ENCODE measurements around the gene BLZF1. TPM values are rescaled to one million over a fixed set of nuclear protein-coding genes. Genes with fewer than 3 reads are reported as not detected.
A peak's percentile ranks its signal among the peaks of the same experiment; 100 is the strongest.
"Not testable (repeated sequence)": the region's sequence is repeated elsewhere in the genome, so short reads cannot be mapped to it uniquely, and the experiment has no call there.

The BLZF1 gene
- total and polyA plus RNA-seq, 5 donors from 2014 or later, result 15.1 to 24.4 (median 17.3) TPM

- no peak overlapping the region for H3K4me3 ChIP-seq (ENCODE audit: low read depth, low read length)
- Mint-ChIP-seq H3K27me3 (no peaks in the 10 kb centered on the region), H3K27ac (no peak overlapping the region), H3K36me3 (peaks cover 17% of the 10 kb centered on the region), H3K9me3 (peaks cover 0 to 16% (median 8%) of the 10 kb centered on the region in 7 donors), H3K4me3 (no peak overlapping the region), H3K4me1 (peaks cover 3 to 10% (median 8%) of the 10 kb centered on the region in 4 donors)
- H3K36me3 ChIP-seq (ENCODE audit: control insufficient read depth, insufficient read depth, low read length), result no peaks in the 10 kb centered on the region
- DNase-seq (no peak), ATAC-seq (ENCODE audit: low read depth in 2 of 2) (no peak)
- peaks cover 0 to 12% of the 10 kb centered on the region in 2 experiments for H3K9me3 ChIP-seq (ENCODE audit: control insufficient read depth in 2 of 2, low read length in 2 of 2)
- H3K27me3 ChIP-seq (ENCODE audit: control insufficient read depth, insufficient read depth, low read length), result no peaks in the 10 kb centered on the region
- no peak overlapping the region for H3K27ac ChIP-seq (ENCODE audit: insufficient read depth, low read length, poor library complexity, severe bottlenecking)
- peaks cover 4% of the 10 kb centered on the region for H3K4me1 ChIP-seq (ENCODE audit: control insufficient read depth, insufficient read depth, low read length, poor library complexity, severe bottlenecking)
Measured at GRCh38 chr1:169327875-169328274, 40.1 kb upstream of the BLZF1 start.

- Mint-ChIP-seq H3K4me1 (peaks cover 11 to 21% (median 13%) of the 10 kb centered on the region in 4 donors), H3K36me3 (peaks cover 14% of the 10 kb centered on the region), H3K4me3 (no peak overlapping the region), H3K27me3 (no peaks in the 10 kb centered on the region), H3K27ac (no peak overlapping the region), H3K9me3 (peaks cover 0 to 16% (median 8%) of the 10 kb centered on the region in 7 donors)
- no peaks in the 10 kb centered on the region for H3K36me3 ChIP-seq (ENCODE audit: control insufficient read depth, insufficient read depth, low read length)
- no peak overlapping the region for H3K4me3 ChIP-seq (ENCODE audit: low read depth, low read length)
- peaks cover 4% of the 10 kb centered on the region for H3K4me1 ChIP-seq (ENCODE audit: control insufficient read depth, insufficient read depth, low read length, poor library complexity, severe bottlenecking)
- H3K27me3 ChIP-seq (ENCODE audit: control insufficient read depth, insufficient read depth, low read length), result no peaks in the 10 kb centered on the region
- no peak overlapping the region for H3K27ac ChIP-seq (ENCODE audit: insufficient read depth, low read length, poor library complexity, severe bottlenecking)
- DNase-seq (no peak), ATAC-seq (ENCODE audit: low read depth in 2 of 2) (no peak)
- peaks cover 0 to 12% of the 10 kb centered on the region in 2 experiments for H3K9me3 ChIP-seq (ENCODE audit: control insufficient read depth in 2 of 2, low read length in 2 of 2)
Measured at GRCh38 chr1:169329383-169329782, 38.6 kb upstream of the BLZF1 start.

GRCh38 chr1:169330927-169331326, 37.1 kb upstream of the BLZF1 start:
- no peak overlapping the region for H3K4me3 ChIP-seq (ENCODE audit: low read depth, low read length)
- H3K9me3 ChIP-seq (ENCODE audit: control insufficient read depth in 2 of 2, low read length in 2 of 2), result peaks cover 0 to 12% of the 10 kb centered on the region in 2 experiments
- peaks cover 4% of the 10 kb centered on the region for H3K4me1 ChIP-seq (ENCODE audit: control insufficient read depth, insufficient read depth, low read length, poor library complexity, severe bottlenecking)
- DNase-seq (no peak), ATAC-seq (ENCODE audit: low read depth in 2 of 2) (no peak)
- no peak overlapping the region for H3K4me3 Mint-ChIP-seq
- H3K4me1 Mint-ChIP-seq, result peaks cover 11 to 20% (median 16%) of the 10 kb centered on the region in 4 donors
- H3K27ac Mint-ChIP-seq, result no peak overlapping the region
- no peaks in the 10 kb centered on the region for H3K27me3 Mint-ChIP-seq
- H3K9me3 Mint-ChIP-seq, result peaks cover 0 to 16% (median 8%) of the 10 kb centered on the region in 7 donors
- H3K36me3 Mint-ChIP-seq, result peaks cover 20% of the 10 kb centered on the region
- H3K36me3 ChIP-seq (ENCODE audit: control insufficient read depth, insufficient read depth, low read length), result no peaks in the 10 kb centered on the region
- no peaks in the 10 kb centered on the region for H3K27me3 ChIP-seq (ENCODE audit: control insufficient read depth, insufficient read depth, low read length)
- H3K27ac ChIP-seq (ENCODE audit: insufficient read depth, low read length, poor library complexity, severe bottlenecking), result no peak overlapping the region

GRCh38 chr1:169334727-169335126, 33.3 kb upstream of the BLZF1 start:
- not testable (repeated sequence) for H3K4me1 ChIP-seq (ENCODE audit: control insufficient read depth, insufficient read depth, low read length, poor library complexity, severe bottlenecking); H3K4me3 Mint-ChIP-seq; DNase-seq; H3K27me3 Mint-ChIP-seq; H3K9me3 Mint-ChIP-seq; H3K27me3 ChIP-seq (ENCODE audit: control insufficient read depth, insufficient read depth, low read length); H3K9me3 ChIP-seq (ENCODE audit: control insufficient read depth in 2 of 2, low read length in 2 of 2); ATAC-seq (ENCODE audit: low read depth in 2 of 2); H3K27ac ChIP-seq (ENCODE audit: insufficient read depth, low read length, poor library complexity, severe bottlenecking); H3K4me3 ChIP-seq (ENCODE audit: low read depth, low read length); H3K36me3 ChIP-seq (ENCODE audit: control insufficient read depth, insufficient read depth, low read length); H3K27ac Mint-ChIP-seq
- Mint-ChIP-seq H3K36me3 (peaks cover 18% of the 10 kb centered on the region), H3K4me1 (peaks cover 18 to 34% (median 25%) of the 10 kb centered on the region in 4 donors)

- H3K9me3 Mint-ChIP-seq; H3K4me3 Mint-ChIP-seq; H3K27me3 ChIP-seq (ENCODE audit: control insufficient read depth, insufficient read depth, low read length); H3K9me3 ChIP-seq (ENCODE audit: control insufficient read depth in 2 of 2, low read length in 2 of 2); H3K27ac Mint-ChIP-seq; H3K36me3 ChIP-seq (ENCODE audit: control insufficient read depth, insufficient read depth, low read length); H3K27me3 Mint-ChIP-seq; H3K27ac ChIP-seq (ENCODE audit: insufficient read depth, low read length, poor library complexity, severe bottlenecking); H3K4me1 ChIP-seq (ENCODE audit: control insufficient read depth, insufficient read depth, low read length, poor library complexity, severe bottlenecking); H3K4me3 ChIP-seq (ENCODE audit: low read depth, low read length); DNase-seq; ATAC-seq (ENCODE audit: low read depth in 2 of 2): not testable (repeated sequence)
- peaks cover 28% of the 10 kb centered on the region for H3K36me3 Mint-ChIP-seq
- H3K4me1 Mint-ChIP-seq, result peaks cover 23 to 37% (median 29%) of the 10 kb centered on the region in 4 donors
Measured at GRCh38 chr1:169336947-169337715, 30.9 kb upstream of the BLZF1 start.

GRCh38 chr1:169338617-169339016, 29.4 kb upstream of the BLZF1 start:
- DNase-seq, result no peak
- no peak for ATAC-seq (ENCODE audit: low read depth in 2 of 2)
- Histone ChIP-seq H3K4me1 (ENCODE audit: control insufficient read depth, insufficient read depth, low read length, poor library complexity, severe bottlenecking) (no peaks in the 10 kb centered on the region), H3K27me3 (ENCODE audit: control insufficient read depth, insufficient read depth, low read length) (no peaks in the 10 kb centered on the region), H3K4me3 (ENCODE audit: low read depth, low read length) (no peak overlapping the region), H3K9me3 (ENCODE audit: control insufficient read depth in 2 of 2, low read length in 2 of 2) (no peaks in the 10 kb centered on the region), H3K36me3 (ENCODE audit: control insufficient read depth, insufficient read depth, low read length) (no peaks in the 10 kb centered on the region), H3K27ac (ENCODE audit: insufficient read depth, low read length, poor library complexity, severe bottlenecking) (no peak overlapping the region)
- Mint-ChIP-seq H3K36me3 (peaks cover 28% of the 10 kb centered on the region), H3K9me3 (peaks cover 0 to 1% (median 0%) of the 10 kb centered on the region in 7 donors), H3K4me1 (peaks cover 18 to 33% (median 23%) of the 10 kb centered on the region in 4 donors), H3K27ac (peak overlapping the region in 1 of 3 donors; percentile 44), H3K4me3 (no peak overlapping the region), H3K27me3 (no peaks in the 10 kb centered on the region)

GRCh38 chr1:169339773-169340172, 28.2 kb upstream of the BLZF1 start:
- H3K27ac Mint-ChIP-seq, result peak overlapping the region in 1 of 3 donors; percentile 24
- H3K4me1 ChIP-seq (ENCODE audit: control insufficient read depth, insufficient read depth, low read length, poor library complexity, severe bottlenecking), result no peaks in the 10 kb centered on the region
- no peaks in the 10 kb centered on the region for H3K27me3 ChIP-seq (ENCODE audit: control insufficient read depth, insufficient read depth, low read length)
- no peak overlapping the region for H3K4me3 Mint-ChIP-seq
- no peak overlapping the region for H3K4me3 ChIP-seq (ENCODE audit: low read depth, low read length)
- H3K36me3 Mint-ChIP-seq, result peaks cover 32% of the 10 kb centered on the region
- DNase-seq, result no peak
- no peaks in the 10 kb centered on the region for H3K27me3 Mint-ChIP-seq
- no peak overlapping the region for H3K27ac ChIP-seq (ENCODE audit: insufficient read depth, low read length, poor library complexity, severe bottlenecking)
- ATAC-seq (ENCODE audit: low read depth in 2 of 2), result no peak
- no peaks in the 10 kb centered on the region for H3K36me3 ChIP-seq (ENCODE audit: control insufficient read depth, insufficient read depth, low read length)
- H3K4me1 Mint-ChIP-seq, result peaks cover 14 to 23% (median 17%) of the 10 kb centered on the region in 4 donors
- no peaks in the 10 kb centered on the region for H3K9me3 ChIP-seq (ENCODE audit: control insufficient read depth in 2 of 2, low read length in 2 of 2)
- H3K9me3 Mint-ChIP-seq, result peaks cover 0 to 2% (median 0%) of the 10 kb centered on the region in 7 donors

GRCh38 chr1:169340882-169341281, 27.1 kb upstream of the BLZF1 start:
- Mint-ChIP-seq H3K27me3 (no peaks in the 10 kb centered on the region), H3K27ac (no peak overlapping the region), H3K9me3 (peaks cover 0 to 2% (median 0%) of the 10 kb centered on the region in 7 donors), H3K4me3 (no peak overlapping the region), H3K4me1 (peaks cover 14 to 20% (median 17%) of the 10 kb centered on the region in 4 donors), H3K36me3 (peaks cover 26% of the 10 kb centered on the region)
- H3K4me3 ChIP-seq (ENCODE audit: low read depth, low read length), result no peak overlapping the region
- H3K27ac ChIP-seq (ENCODE audit: insufficient read depth, low read length, poor library complexity, severe bottlenecking), result no peak overlapping the region
- no peaks in the 10 kb centered on the region for H3K36me3 ChIP-seq (ENCODE audit: control insufficient read depth, insufficient read depth, low read length)
- no peaks in the 10 kb centered on the region for H3K9me3 ChIP-seq (ENCODE audit: control insufficient read depth in 2 of 2, low read length in 2 of 2)
- ATAC-seq (ENCODE audit: low read depth in 2 of 2) (no peak), DNase-seq (no peak)
- no peaks in the 10 kb centered on the region for H3K27me3 ChIP-seq (ENCODE audit: control insufficient read depth, insufficient read depth, low read length)
- H3K4me1 ChIP-seq (ENCODE audit: control insufficient read depth, insufficient read depth, low read length, poor library complexity, severe bottlenecking), result no peaks in the 10 kb centered on the region

Data from CD4-positive, CD25-positive, alpha-beta regulatory T cell (primary cell).